Neuronal stem cell (in vitro differentiated cells): Measurements from ENCODE around the gene LPAR1.

Source experiments
- DNase-seq: peaks from one replicate; pipeline ENCODE4 v3.0.0-alpha.2; 2013; ENCODE audit warnings: low spot score
- H2AFZ ChIP-seq: one replicate; pipeline ENCODE4 v1.6.1; 2013; ENCODE audit warnings: mild to moderate bottlenecking, low read length, inconsistent platforms
- H2AK5ac ChIP-seq: 2 replicates; pipeline ENCODE4 v1.6.1; 2013; ENCODE audit warnings: low read depth, mild to moderate bottlenecking, inconsistent platforms, low read length, moderate library complexity, mixed read lengths
- H2BK120ac ChIP-seq: 2 replicates; pipeline ENCODE4 v1.6.1; 2013; ENCODE audit warnings: low read depth, mild to moderate bottlenecking, inconsistent platforms, low read length, moderate library complexity, mixed read lengths
- H2BK12ac ChIP-seq: one replicate; pipeline ENCODE4 v1.6.1; 2013; ENCODE audit warnings: low read length, inconsistent platforms
- H2BK15ac ChIP-seq: 2 replicates; pipeline ENCODE4 v1.6.1; 2013; ENCODE audit warnings: mild to moderate bottlenecking, low read length, inconsistent platforms, mixed read lengths
- H2BK5ac ChIP-seq: one replicate; pipeline ENCODE4 v1.6.1; 2013; ENCODE audit warnings: inconsistent platforms, mild to moderate bottlenecking, low read length, moderate library complexity
- H3K14ac ChIP-seq: one replicate; pipeline ENCODE4 v1.6.1; 2013; ENCODE audit warnings: low read length, inconsistent platforms
- H3K18ac ChIP-seq: 2 replicates; pipeline ENCODE4 v1.6.1; 2013; ENCODE audit warnings: low read length, inconsistent platforms
- H3K23ac ChIP-seq: 2 replicates; pipeline ENCODE4 v1.6.1; 2013; ENCODE audit warnings: low read depth, mild to moderate bottlenecking, mixed read lengths, low read length, inconsistent platforms; ENCODE audit not compliant: poor library complexity
- H3K27ac ChIP-seq: replicated peaks from 3 replicates; pipeline ENCODE4 v1.5.1; 2013; ENCODE audit warnings: low read length, inconsistent platforms
- H3K27me3 ChIP-seq, 3 experiments: 2 replicates each; pipeline ENCODE4 v1.6.1; 2013; ENCODE audit warnings: low read length in 3 of 3, mild to moderate bottlenecking in 2 of 3, inconsistent platforms in 1 of 3, low read depth in 1 of 3, mixed read lengths in 1 of 3, moderate library complexity in 1 of 3; ENCODE audit not compliant: control insufficient read depth in 3 of 3, insufficient read depth in 3 of 3
- H3K36me3 ChIP-seq, 2 donors: replicated peaks in 1 of 2; 2 replicates each; pipeline ENCODE4 v1.6.1; 2013; ENCODE audit warnings: low read length in 2 of 2; ENCODE audit not compliant: control insufficient read depth in 2 of 2, insufficient read depth in 2 of 2
- H3K4ac ChIP-seq: 2 replicates; pipeline ENCODE4 v1.6.1; 2013; ENCODE audit warnings: inconsistent platforms, mild to moderate bottlenecking, low read length, moderate library complexity
- H3K4me1 ChIP-seq, 2 donors: 1 replicate in 1 of 2; 2 replicates in 1 of 2; pipeline ENCODE4 v1.6.1; 2013; ENCODE audit warnings: low read length in 2 of 2, low read depth in 1 of 2; ENCODE audit not compliant: control insufficient read depth in 2 of 2, insufficient read depth in 1 of 2
- H3K4me2 ChIP-seq: one replicate; pipeline ENCODE4 v1.6.1; 2013; ENCODE audit warnings: mild to moderate bottlenecking, low read length, inconsistent platforms; ENCODE audit not compliant: insufficient read depth, poor library complexity, severe bottlenecking
- H3K4me3 ChIP-seq, 2 donors: 2 replicates each; pipeline ENCODE4 v1.5.1; 2013; ENCODE audit warnings: low read length in 2 of 2, mild to moderate bottlenecking in 2 of 2, inconsistent platforms in 1 of 2, moderate library complexity in 1 of 2
- H3K79me1 ChIP-seq: one replicate; pipeline ENCODE4 v1.6.1; 2013; ENCODE audit warnings: low read depth, mild to moderate bottlenecking, inconsistent platforms, low read length, moderate library complexity
- H3K9ac ChIP-seq: one replicate; pipeline ENCODE4 v1.6.1; 2013; ENCODE audit warnings: mild to moderate bottlenecking, low read depth, low read length, inconsistent platforms; ENCODE audit not compliant: poor library complexity
- H3K9me3 ChIP-seq, 2 donors: replicated peaks in 1 of 2; 2 replicates each; pipeline versions ENCODE3 to v1.6.1; 2013; ENCODE audit warnings: low read length in 2 of 2, mild to moderate bottlenecking in 2 of 2, inconsistent platforms in 1 of 2, low read depth in 1 of 2, mixed read lengths in 1 of 2, moderate library complexity in 1 of 2; ENCODE audit not compliant: control insufficient read depth in 2 of 2, insufficient read depth in 1 of 2
- H4K8ac ChIP-seq: one replicate; pipeline ENCODE4 v1.6.1; 2013; ENCODE audit warnings: low read depth, mild to moderate bottlenecking, inconsistent platforms, low read length, moderate library complexity
- H4K91ac ChIP-seq: one replicate; pipeline ENCODE4 v1.6.1; 2013; ENCODE audit warnings: low read length, low read depth, mild to moderate bottlenecking, inconsistent platforms; ENCODE audit not compliant: poor library complexity
- WGBS, 2 donors: extraction: QIAGEN DNeasy Blood & Tissue Kit; methylation state at CpG; one replicate each; pipeline ENCODE4 v1.1.7; 2013; ENCODE audit warnings: missing lambda C conversion rate in 2 of 2, mixed read lengths in 1 of 2; ENCODE audit not compliant: insufficient read length in 2 of 2, insufficient replicate concordance in 1 of 2; ENCODE audit errors: extremely low coverage in 2 of 2; 5-methylcytosine and 5-hydroxymethylcytosine counted together

LPAR1 gene

GRCh38 chr9:110922145-110922544 lies 116.1 kb downstream of the LPAR1 start:
- Histone ChIP-seq H3K14ac (no peak overlapping the region), H4K8ac (no peak overlapping the region), H3K4me2 (no peak overlapping the region), H2BK5ac (no peak overlapping the region), H3K36me3 (peaks cover 0 to 8% of the 10 kb centered on the region in 2 donors), H3K9me3 (peaks cover 0 to 24% of the 10 kb centered on the region in 2 donors), H2AFZ (no peak overlapping the region), H3K4ac (no peak overlapping the region), H4K91ac (no peak overlapping the region), H2BK12ac (no peak overlapping the region), H3K79me1 (no peaks in the 10 kb centered on the region), H3K4me3 (no peak overlapping the region), H3K27me3 (no peaks in the 10 kb centered on the region), H2BK120ac (no peak overlapping the region), H2AK5ac (no peak overlapping the region), H3K23ac (no peak overlapping the region), H2BK15ac (no peak overlapping the region), H3K9ac (no peak overlapping the region), H3K18ac (no peak overlapping the region), H3K4me1 (no peaks in the 10 kb centered on the region), H3K27ac (no peak overlapping the region)
- no peak for DNase-seq
- no CpG with 5 or more reads among the region's 3 CpGs for WGBS, 2 donors

DNA sequence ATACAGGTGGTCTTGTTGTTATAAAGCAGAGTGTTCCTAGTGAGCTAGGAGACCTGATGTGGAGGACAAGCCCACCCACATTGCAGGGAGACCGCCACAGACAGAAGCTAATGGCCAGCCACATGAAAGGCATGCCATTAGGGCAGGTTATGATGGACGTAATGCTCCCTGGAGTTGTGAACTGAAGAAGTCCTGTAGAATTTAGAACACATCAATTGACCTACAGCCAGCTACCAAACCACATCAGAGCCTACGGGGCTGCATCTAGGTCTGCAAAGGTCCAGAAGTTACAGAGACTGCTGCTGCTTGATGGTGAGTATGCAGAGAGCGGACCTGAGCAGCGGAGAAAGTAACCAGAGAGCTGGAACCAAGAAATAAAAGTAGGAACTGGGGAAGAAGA lies 116.6 kb downstream of the LPAR1 start:
- Histone ChIP-seq H3K4me3 (no peak overlapping the region), H2BK5ac (no peak overlapping the region), H3K23ac (no peak overlapping the region), H3K4ac (no peak overlapping the region), H4K91ac (no peak overlapping the region), H3K4me1 (no peaks in the 10 kb centered on the region), H3K36me3 (peaks cover 0 to 5% of the 10 kb centered on the region in 2 donors), H2BK120ac (no peak overlapping the region), H3K9me3 (peaks cover 0 to 22% of the 10 kb centered on the region in 2 donors), H2BK12ac (no peak overlapping the region), H3K79me1 (no peaks in the 10 kb centered on the region), H3K9ac (no peak overlapping the region), H2BK15ac (no peak overlapping the region), H2AFZ (no peak overlapping the region), H3K18ac (no peak overlapping the region), H3K27me3 (no peaks in the 10 kb centered on the region), H3K14ac (no peak overlapping the region), H2AK5ac (no peak overlapping the region), H4K8ac (no peak overlapping the region), H3K27ac (no peak overlapping the region), H3K4me2 (no peak overlapping the region)
- DNase-seq: no peak
- no CpG with 5 or more reads among the region's 5 CpGs for WGBS, 2 donors

DNA sequence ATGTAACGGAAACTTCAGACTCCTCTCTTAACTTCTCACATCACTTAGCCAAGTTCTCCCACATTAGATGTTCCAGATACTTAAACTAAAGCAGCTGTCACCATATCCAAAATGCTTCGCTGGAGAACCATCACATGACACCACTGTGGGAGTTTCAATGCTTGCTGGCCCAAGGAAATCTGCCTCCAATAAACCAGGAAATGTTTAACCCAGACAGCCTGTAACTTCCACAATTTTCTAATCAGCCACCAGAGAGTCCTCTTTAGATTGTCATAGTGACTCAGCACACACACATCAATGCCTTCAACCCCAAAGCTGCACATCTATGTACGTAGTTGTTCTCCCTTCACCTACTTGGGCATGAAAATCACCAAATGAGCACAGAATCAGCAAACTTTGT lies 118.7 kb downstream of the LPAR1 start:
- H3K4me1 ChIP-seq: no peaks in the 10 kb centered on the region

GRCh38 chr9:110919050-110919435 lies 119.2 kb downstream of the LPAR1 start:
- Histone ChIP-seq H2BK5ac (no peak overlapping the region), H3K14ac (no peak overlapping the region), H3K9ac (no peak overlapping the region), H3K4ac (no peak overlapping the region), H4K91ac (no peak overlapping the region), H3K4me2 (no peak overlapping the region), H3K4me1 (no peaks in the 10 kb centered on the region), H3K36me3 (peaks cover 0 to 5% of the 10 kb centered on the region in 2 donors), H3K27me3 (no peaks in the 10 kb centered on the region), H4K8ac (no peak overlapping the region), H2AFZ (no peak overlapping the region), H2BK15ac (no peak overlapping the region), H2BK12ac (no peak overlapping the region), H3K23ac (no peak overlapping the region), H3K79me1 (no peaks in the 10 kb centered on the region), H3K27ac (no peak overlapping the region), H3K9me3 (peaks cover 0 to 43% of the 10 kb centered on the region in 2 donors), H3K4me3 (no peak overlapping the region), H2AK5ac (no peak overlapping the region), H2BK120ac (no peak overlapping the region), H3K18ac (no peak overlapping the region)
- DNase-seq: no peak
- no CpG with 5 or more reads among the region's 3 CpGs for WGBS, 2 donors

More for the DNA sequence above, 118.7 kb downstream of the LPAR1 start:
- Histone ChIP-seq H4K91ac (no peak overlapping the region), H3K4ac (no peak overlapping the region), H2AK5ac (no peak overlapping the region), H3K79me1 (no peaks in the 10 kb centered on the region), H3K27me3 (no peaks in the 10 kb centered on the region), H3K14ac (no peak overlapping the region), H2AFZ (no peak overlapping the region), H2BK15ac (no peak overlapping the region), H3K18ac (no peak overlapping the region), H3K36me3 (peaks cover 0 to 5% of the 10 kb centered on the region in 2 donors), H3K4me3 (no peak overlapping the region), H3K4me2 (no peak overlapping the region), H3K9me3 (peaks cover 0 to 39% of the 10 kb centered on the region in 2 donors), H3K27ac (no peak overlapping the region), H4K8ac (peak overlapping the region; percentile 26), H2BK120ac (no peak overlapping the region), H3K23ac (no peak overlapping the region), H2BK5ac (no peak overlapping the region), H2BK12ac (no peak overlapping the region), H3K9ac (no peak overlapping the region)
- DNase-seq: no peak
- WGBS, 2 donors: no CpG with 5 or more reads among the region's 3 CpGs
